DND-41 (cell line): ENCODE measurements around the gene KY.

ENCODE experiments used
- EZH2 ChIP-seq: IDR thresholded peaks from 3 replicates; pipeline ENCODE4 v1.6.1; 2012; ENCODE audit warnings: borderline replicate concordance, low read depth, mild to moderate bottlenecking, moderate library complexity, low read length, inconsistent platforms; ENCODE audit not compliant: severe bottlenecking
- TF ChIP-seq, protein P1 (sequence below): IDR thresholded peaks from 2 replicates; pipeline ENCODE4 v1.5.1; 2012; ENCODE audit warnings: borderline replicate concordance, low read length, moderate library complexity, mild to moderate bottlenecking; ENCODE audit not compliant: poor library complexity, severe bottlenecking; ENCODE audit errors: extremely low read depth

DNA sequence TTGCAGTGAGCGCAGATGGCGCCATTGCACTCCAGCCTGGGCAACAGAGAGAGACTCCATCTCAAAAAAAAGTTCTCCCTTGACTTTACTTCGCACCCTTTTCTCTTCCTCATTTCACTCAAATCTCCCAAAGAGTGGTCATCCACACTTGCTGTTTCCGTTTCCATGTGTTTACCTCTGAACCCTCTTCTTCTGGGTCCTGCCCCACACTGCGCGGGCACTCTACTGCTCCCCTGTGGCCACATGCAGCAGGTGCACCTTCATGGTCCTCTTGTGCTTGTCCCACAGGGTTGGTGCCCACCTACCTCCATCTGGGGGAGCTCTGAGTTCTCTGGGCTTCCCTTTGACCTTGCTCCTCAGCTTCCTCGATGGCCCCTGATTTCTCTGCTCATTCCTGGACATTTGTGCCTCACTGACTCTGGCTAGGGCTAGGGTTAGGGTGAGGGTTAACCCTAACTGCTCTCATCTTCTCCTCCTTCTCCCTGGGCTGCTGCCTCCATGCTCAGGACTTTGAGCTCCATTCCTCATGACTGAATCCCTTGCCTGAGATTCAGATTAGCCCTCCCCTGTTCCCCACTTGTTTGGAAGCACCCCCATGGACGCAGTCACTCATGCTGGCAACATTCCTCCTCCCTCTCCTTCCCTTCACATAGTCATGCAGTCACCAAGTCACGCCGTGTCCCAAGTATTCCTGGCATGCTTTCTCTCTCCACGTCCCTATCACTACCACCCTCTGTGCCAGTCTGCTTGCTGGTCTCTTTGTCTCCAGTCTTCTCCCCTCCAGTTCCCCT is 26.6 kb upstream of the KY start:
- no peak for TF ChIP-seq EZH2
- TF ChIP-seq, protein P1, sequence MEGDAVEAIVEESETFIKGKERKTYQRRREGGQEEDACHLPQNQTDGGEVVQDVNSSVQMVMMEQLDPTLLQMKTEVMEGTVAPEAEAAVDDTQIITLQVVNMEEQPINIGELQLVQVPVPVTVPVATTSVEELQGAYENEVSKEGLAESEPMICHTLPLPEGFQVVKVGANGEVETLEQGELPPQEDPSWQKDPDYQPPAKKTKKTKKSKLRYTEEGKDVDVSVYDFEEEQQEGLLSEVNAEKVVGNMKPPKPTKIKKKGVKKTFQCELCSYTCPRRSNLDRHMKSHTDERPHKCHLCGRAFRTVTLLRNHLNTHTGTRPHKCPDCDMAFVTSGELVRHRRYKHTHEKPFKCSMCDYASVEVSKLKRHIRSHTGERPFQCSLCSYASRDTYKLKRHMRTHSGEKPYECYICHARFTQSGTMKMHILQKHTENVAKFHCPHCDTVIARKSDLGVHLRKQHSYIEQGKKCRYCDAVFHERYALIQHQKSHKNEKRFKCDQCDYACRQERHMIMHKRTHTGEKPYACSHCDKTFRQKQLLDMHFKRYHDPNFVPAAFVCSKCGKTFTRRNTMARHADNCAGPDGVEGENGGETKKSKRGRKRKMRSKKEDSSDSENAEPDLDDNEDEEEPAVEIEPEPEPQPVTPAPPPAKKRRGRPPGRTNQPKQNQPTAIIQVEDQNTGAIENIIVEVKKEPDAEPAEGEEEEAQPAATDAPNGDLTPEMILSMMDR: peak; percentile 59
